ENCODE measurements around the gene ABCA7. TPM values are rescaled to one million over a fixed set of nuclear protein-coding genes. Genes with fewer than 3 reads are reported as not detected.

Gene ABCA7
- total and polyA plus RNA-seq, 2 donors, result 23.4 to 315 TPM

GRCh38 chr19:1028062-1028926, 11.6 kb upstream of the ABCA7 start:
- peaks cover 8 to 20% of the 10 kb centered on the region in 2 donors for H3K27me3 ChIP-seq (ENCODE audit: control insufficient read depth in 2 of 2, insufficient read depth in 1 of 2, low read length in 1 of 2)
- peak overlapping the region; percentile 84 to 95 for H3K27ac ChIP-seq (ENCODE audit: low read depth in 1 of 2, low read length in 1 of 2)
- under 1% methylated on average over 58 of the region's 58 CpGs for WGBS
- H3K9me3 ChIP-seq (ENCODE audit: control insufficient read depth in 2 of 2, insufficient read depth in 1 of 2, low read length in 1 of 2), result peaks cover 0 to 5% of the 10 kb centered on the region in 2 donors
- peak overlapping the region; percentile 83 to 87 for H3K4me3 ChIP-seq (ENCODE audit: low read length in 2 of 2)
- H3K4me1 ChIP-seq (ENCODE audit: control insufficient read depth in 2 of 2, insufficient read depth in 2 of 2, low read length in 2 of 2), result peaks cover 15 to 51% of the 10 kb centered on the region in 2 donors
- peak in 5 of 9 donors; percentile 64 to 85 (median 69) for DNase-seq (ENCODE audit: low read depth in 6 of 9, low spot score in 9 of 9)
- peaks cover 18 to 20% of the 10 kb centered on the region in 2 donors for H3K36me3 ChIP-seq (ENCODE audit: control insufficient read depth in 2 of 2, insufficient read depth in 2 of 2, low read length in 1 of 2)

- H3K4me3 ChIP-seq (ENCODE audit: low read length in 2 of 2), result no peak overlapping the region
- H3K4me1 ChIP-seq (ENCODE audit: control insufficient read depth in 2 of 2, insufficient read depth in 2 of 2, low read length in 2 of 2), result peaks cover 7 to 43% of the 10 kb centered on the region in 2 donors
- peaks cover 28 to 35% of the 10 kb centered on the region in 2 donors for H3K36me3 ChIP-seq (ENCODE audit: control insufficient read depth in 2 of 2, insufficient read depth in 2 of 2, low read length in 1 of 2)
- 93% methylated on average over 20 of the region's 20 CpGs for WGBS
- no peaks in the 10 kb centered on the region for H3K9me3 ChIP-seq (ENCODE audit: control insufficient read depth in 2 of 2, insufficient read depth in 1 of 2, low read length in 1 of 2)
- DNase-seq (ENCODE audit: low read depth in 6 of 9, low spot score in 9 of 9), result no peak
- H3K27ac ChIP-seq (ENCODE audit: low read depth in 1 of 2, low read length in 1 of 2), result no peak overlapping the region
- H3K27me3 ChIP-seq (ENCODE audit: control insufficient read depth in 2 of 2, insufficient read depth in 1 of 2, low read length in 1 of 2), result peaks cover 0 to 5% of the 10 kb centered on the region in 2 donors
Measured at GRCh38 chr19:1032264-1032867, 7.5 kb upstream of the ABCA7 start.

- Histone ChIP-seq H3K4me3 (ENCODE audit: low read length in 2 of 2) (no peak overlapping the region), H3K27ac (ENCODE audit: low read depth in 1 of 2, low read length in 1 of 2) (no peak overlapping the region), H3K9me3 (ENCODE audit: control insufficient read depth in 2 of 2, insufficient read depth in 1 of 2, low read length in 1 of 2) (no peaks in the 10 kb centered on the region), H3K4me1 (ENCODE audit: control insufficient read depth in 2 of 2, insufficient read depth in 2 of 2, low read length in 2 of 2) (peaks cover 24 to 45% of the 10 kb centered on the region in 2 donors), H3K36me3 (ENCODE audit: control insufficient read depth in 2 of 2, insufficient read depth in 2 of 2, low read length in 1 of 2) (peaks cover 25 to 36% of the 10 kb centered on the region in 2 donors), H3K27me3 (ENCODE audit: control insufficient read depth in 2 of 2, insufficient read depth in 1 of 2, low read length in 1 of 2) (no peaks in the 10 kb centered on the region)
- no peak for DNase-seq (ENCODE audit: low read depth in 6 of 9, low spot score in 9 of 9)
- 96% methylated on average over 29 of the region's 29 CpGs for WGBS
Measured at GRCh38 chr19:1035998-1036621, 3.8 kb upstream of the ABCA7 start.

GRCh38 chr19:1037621-1038064, 2.3 kb upstream of the ABCA7 start:
- no peaks in the 10 kb centered on the region for H3K27me3 ChIP-seq (ENCODE audit: control insufficient read depth in 2 of 2, insufficient read depth in 1 of 2, low read length in 1 of 2)
- H3K27ac ChIP-seq (ENCODE audit: low read depth in 1 of 2, low read length in 1 of 2), result peak overlapping the region; percentile 95
- H3K36me3 ChIP-seq (ENCODE audit: control insufficient read depth in 2 of 2, insufficient read depth in 2 of 2, low read length in 1 of 2), result peaks cover 24 to 28% of the 10 kb centered on the region in 2 donors
- H3K9me3 ChIP-seq (ENCODE audit: control insufficient read depth in 2 of 2, insufficient read depth in 1 of 2, low read length in 1 of 2), result no peaks in the 10 kb centered on the region
- WGBS, result 47% methylated on average over 22 of the region's 22 CpGs
- H3K4me3 ChIP-seq (ENCODE audit: low read length in 2 of 2), result peak overlapping the region; percentile 43 to 47
- DNase-seq (ENCODE audit: low read depth in 6 of 9, low spot score in 9 of 9), result no peak
- peaks cover 29 to 53% of the 10 kb centered on the region in 2 donors for H3K4me1 ChIP-seq (ENCODE audit: control insufficient read depth in 2 of 2, insufficient read depth in 2 of 2, low read length in 2 of 2)

- no peak for DNase-seq (ENCODE audit: low read depth in 6 of 9, low spot score in 9 of 9)
- Histone ChIP-seq H3K4me1 (ENCODE audit: control insufficient read depth in 2 of 2, insufficient read depth in 2 of 2, low read length in 2 of 2) (peaks cover 29 to 53% of the 10 kb centered on the region in 2 donors), H3K9me3 (ENCODE audit: control insufficient read depth in 2 of 2, insufficient read depth in 1 of 2, low read length in 1 of 2) (no peaks in the 10 kb centered on the region), H3K36me3 (ENCODE audit: control insufficient read depth in 2 of 2, insufficient read depth in 2 of 2, low read length in 1 of 2) (peaks cover 26% of the 10 kb centered on the region in 2 donors), H3K4me3 (ENCODE audit: low read length in 2 of 2) (peak overlapping the region; percentile 34 to 71), H3K27me3 (ENCODE audit: control insufficient read depth in 2 of 2, insufficient read depth in 1 of 2, low read length in 1 of 2) (no peaks in the 10 kb centered on the region), H3K27ac (ENCODE audit: low read depth in 1 of 2, low read length in 1 of 2) (peak overlapping the region; percentile 36 to 95)
- WGBS, result 82% methylated on average over 22 of the region's 22 CpGs
Measured at GRCh38 chr19:1038978-1039645, 795 bp upstream of the ABCA7 start.

GRCh38 chr19:1040476-1041271, 767 bp downstream of the ABCA7 start:
- WGBS, result 3% methylated on average over 27 of the region's 27 CpGs
- no peaks in the 10 kb centered on the region for H3K27me3 ChIP-seq (ENCODE audit: control insufficient read depth in 2 of 2, insufficient read depth in 1 of 2, low read length in 1 of 2)
- H3K27ac ChIP-seq (ENCODE audit: low read depth in 1 of 2, low read length in 1 of 2), result peak overlapping the region; percentile 76 to 81
- H3K4me1 ChIP-seq (ENCODE audit: control insufficient read depth in 2 of 2, insufficient read depth in 2 of 2, low read length in 2 of 2), result peaks cover 29 to 53% of the 10 kb centered on the region in 2 donors
- H3K36me3 ChIP-seq (ENCODE audit: control insufficient read depth in 2 of 2, insufficient read depth in 2 of 2, low read length in 1 of 2), result peaks cover 31 to 34% of the 10 kb centered on the region in 2 donors
- H3K9me3 ChIP-seq (ENCODE audit: control insufficient read depth in 2 of 2, insufficient read depth in 1 of 2, low read length in 1 of 2), result peaks cover 0 to 6% of the 10 kb centered on the region in 2 donors
- peak; percentile 83 to 97 (median 92) for DNase-seq (ENCODE audit: low read depth in 6 of 9, low spot score in 9 of 9)
- H3K4me3 ChIP-seq (ENCODE audit: low read length in 2 of 2), result peak overlapping the region; percentile 71 to 73

- H3K4me3 ChIP-seq (ENCODE audit: low read length in 2 of 2), result peak overlapping the region; percentile 71 to 73
- peak overlapping the region in 1 of 2 donors; percentile 36 for H3K27ac ChIP-seq (ENCODE audit: low read depth in 1 of 2, low read length in 1 of 2)
- peaks cover 30 to 34% of the 10 kb centered on the region in 2 donors for H3K36me3 ChIP-seq (ENCODE audit: control insufficient read depth in 2 of 2, insufficient read depth in 2 of 2, low read length in 1 of 2)
- peaks cover 0 to 12% of the 10 kb centered on the region in 2 donors for H3K9me3 ChIP-seq (ENCODE audit: control insufficient read depth in 2 of 2, insufficient read depth in 1 of 2, low read length in 1 of 2)
- H3K27me3 ChIP-seq (ENCODE audit: control insufficient read depth in 2 of 2, insufficient read depth in 1 of 2, low read length in 1 of 2), result no peaks in the 10 kb centered on the region
- 57% methylated on average over 26 of the region's 26 CpGs for WGBS
- DNase-seq (ENCODE audit: low read depth in 6 of 9, low spot score in 9 of 9), result no peak
- peaks cover 29 to 47% of the 10 kb centered on the region in 2 donors for H3K4me1 ChIP-seq (ENCODE audit: control insufficient read depth in 2 of 2, insufficient read depth in 2 of 2, low read length in 2 of 2)
Measured at GRCh38 chr19:1041272-1041834, 1.4 kb downstream of the ABCA7 start.
